ENCODE data around the gene CPTP. TPM values are rescaled to one million over a fixed set of nuclear protein-coding genes. Genes with fewer than 3 reads are reported as not detected.
A peak's percentile ranks its signal among the peaks of the same experiment; 100 is the strongest.

Gene CPTP
- polyA plus RNA-seq, 1 donor: 17.7 TPM

DNA sequence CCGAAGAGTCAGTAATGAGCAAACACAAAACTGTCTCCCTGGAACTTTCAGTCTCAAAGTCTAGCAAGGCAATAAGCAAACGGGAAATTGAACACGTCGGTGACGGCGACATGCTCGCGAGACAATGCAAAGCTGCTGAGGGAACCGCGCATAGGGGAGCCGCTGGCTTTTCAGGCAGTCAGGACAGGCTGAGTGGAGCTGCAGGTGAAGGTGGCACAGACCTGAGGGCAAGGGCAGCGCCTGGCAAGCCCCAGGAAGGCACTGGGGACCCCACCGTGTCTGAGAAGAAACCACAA, 5.0 kb upstream of the CPTP start:
- no peaks in the 10 kb centered on the region for H3K9me3 ChIP-seq (ENCODE audit: control insufficient read depth, low read depth, low read length)
- H3K27me3 ChIP-seq (ENCODE audit: control insufficient read depth, insufficient read depth, low read length): no peaks in the 10 kb centered on the region
- H3K36me3 ChIP-seq (ENCODE audit: control insufficient read depth, insufficient read depth, low read length): peaks cover 51% of the 10 kb centered on the region
- no peak overlapping the region for H3K4me3 ChIP-seq (ENCODE audit: low read length)
- H3K27ac ChIP-seq (ENCODE audit: low read length): no peak overlapping the region
- no peak for DNase-seq
- WGBS (ENCODE audit: insufficient coverage, low lambda C conversion rate): no CpG with 5 or more reads among the region's 13 CpGs
- H3K4me1 ChIP-seq (ENCODE audit: control insufficient read depth, insufficient read depth, low read length): peaks cover 3% of the 10 kb centered on the region

DNA sequence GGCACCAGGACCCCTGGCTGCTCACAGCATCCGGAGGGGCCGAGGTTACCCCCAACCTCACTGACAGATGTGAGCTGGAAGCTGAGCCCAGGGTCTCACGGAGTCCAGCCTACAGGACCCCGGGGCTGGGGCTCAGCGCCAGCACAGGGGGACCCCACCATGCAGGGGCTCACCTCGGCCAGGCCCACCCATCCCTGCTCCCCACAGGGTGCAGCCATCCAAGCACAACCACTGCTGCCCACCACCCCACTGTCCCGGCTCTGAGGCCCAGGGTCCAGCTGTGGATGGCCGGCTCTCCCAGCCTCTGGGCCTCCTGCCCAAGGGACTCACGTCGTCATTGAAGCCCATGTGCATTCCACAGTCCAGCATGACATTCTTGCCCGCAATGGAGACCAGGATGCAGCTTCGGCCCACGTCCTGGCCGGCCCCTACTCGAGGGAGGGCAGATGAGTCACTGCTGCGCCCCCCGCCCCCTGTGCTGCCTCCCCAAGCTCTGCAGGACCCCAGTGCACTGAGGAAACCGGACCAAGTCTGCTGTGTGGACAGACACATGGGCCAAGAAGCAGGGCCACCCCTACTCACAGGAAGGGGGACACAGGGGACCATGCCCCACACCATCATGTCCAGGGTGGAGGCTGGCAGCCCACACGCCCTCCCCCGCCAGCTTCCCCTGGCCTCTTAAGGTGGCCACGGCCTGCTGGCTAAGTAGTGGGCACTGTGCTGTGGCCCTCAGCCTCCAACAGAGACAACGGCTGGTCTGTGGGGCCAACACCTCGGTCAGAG, 3.7 kb upstream of the CPTP start:
- H3K27ac ChIP-seq (ENCODE audit: low read length): no peak overlapping the region
- no peak for DNase-seq
- H3K9me3 ChIP-seq (ENCODE audit: control insufficient read depth, low read depth, low read length): no peaks in the 10 kb centered on the region
- H3K36me3 ChIP-seq (ENCODE audit: control insufficient read depth, insufficient read depth, low read length): peaks cover 44% of the 10 kb centered on the region
- H3K4me3 ChIP-seq (ENCODE audit: low read length): no peak overlapping the region
- H3K27me3 ChIP-seq (ENCODE audit: control insufficient read depth, insufficient read depth, low read length): no peaks in the 10 kb centered on the region
- peaks cover 10% of the 10 kb centered on the region for H3K4me1 ChIP-seq (ENCODE audit: control insufficient read depth, insufficient read depth, low read length)
- no CpG with 5 or more reads among the region's 23 CpGs for WGBS (ENCODE audit: insufficient coverage, low lambda C conversion rate)

DNA sequence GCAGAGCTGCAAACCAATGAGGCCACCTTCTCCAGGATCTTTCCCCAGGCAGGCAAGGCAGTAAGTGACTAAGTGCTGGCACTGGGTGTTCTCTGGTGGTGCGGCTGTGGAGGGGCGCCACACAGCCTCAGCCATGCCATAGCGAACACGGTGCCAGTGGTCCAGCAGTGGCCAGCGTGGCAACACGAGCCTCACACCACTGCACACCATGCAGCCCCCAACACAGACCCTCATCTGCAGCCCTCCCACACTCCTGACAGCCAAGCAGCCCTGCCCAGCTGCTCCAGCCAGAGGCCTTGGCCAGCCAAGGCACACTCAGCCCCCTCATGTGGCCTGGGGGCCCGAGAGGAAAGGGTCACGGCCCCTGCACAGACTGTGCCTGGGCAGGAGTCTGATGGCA, 3.1 kb upstream of the CPTP start:
- no peak for DNase-seq
- no CpG with 5 or more reads among the region's 8 CpGs for WGBS (ENCODE audit: insufficient coverage, low lambda C conversion rate)
- Histone ChIP-seq H3K36me3 (ENCODE audit: control insufficient read depth, insufficient read depth, low read length) (peaks cover 46% of the 10 kb centered on the region), H3K4me1 (ENCODE audit: control insufficient read depth, insufficient read depth, low read length) (peaks cover 16% of the 10 kb centered on the region), H3K9me3 (ENCODE audit: control insufficient read depth, low read depth, low read length) (no peaks in the 10 kb centered on the region), H3K4me3 (ENCODE audit: low read length) (no peak overlapping the region), H3K27me3 (ENCODE audit: control insufficient read depth, insufficient read depth, low read length) (no peaks in the 10 kb centered on the region), H3K27ac (ENCODE audit: low read length) (no peak overlapping the region)

DNA sequence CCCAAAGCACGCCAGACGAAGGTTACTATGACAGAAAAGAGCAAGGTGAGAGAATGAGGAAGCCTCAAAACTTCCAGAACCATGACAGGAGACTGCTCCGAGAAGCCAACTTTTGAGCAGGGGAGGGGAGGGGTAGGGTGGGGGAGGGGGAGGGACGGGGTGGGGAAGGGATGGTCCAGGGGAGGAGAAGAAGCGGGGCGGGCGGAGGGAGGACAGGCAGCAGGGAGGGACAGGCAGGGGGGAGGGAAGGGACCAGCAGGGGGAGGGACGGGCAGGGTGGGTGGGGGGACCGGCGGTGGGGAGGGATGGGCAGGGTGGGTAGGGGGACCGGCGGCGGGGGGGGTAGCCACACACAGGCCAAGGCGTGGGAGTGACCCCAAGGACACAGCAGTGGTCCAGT, 2.2 kb upstream of the CPTP start:
- Histone ChIP-seq H3K4me1 (ENCODE audit: control insufficient read depth, insufficient read depth, low read length) (peaks cover 17% of the 10 kb centered on the region), H3K4me3 (ENCODE audit: low read length) (no peak overlapping the region), H3K27ac (ENCODE audit: low read length) (no peak overlapping the region), H3K36me3 (ENCODE audit: control insufficient read depth, insufficient read depth, low read length) (peaks cover 50% of the 10 kb centered on the region), H3K9me3 (ENCODE audit: control insufficient read depth, low read depth, low read length) (no peaks in the 10 kb centered on the region), H3K27me3 (ENCODE audit: control insufficient read depth, insufficient read depth, low read length) (no peaks in the 10 kb centered on the region)
- DNase-seq: no peak
- WGBS (ENCODE audit: insufficient coverage, low lambda C conversion rate): no CpG with 5 or more reads among the region's 14 CpGs

DNA sequence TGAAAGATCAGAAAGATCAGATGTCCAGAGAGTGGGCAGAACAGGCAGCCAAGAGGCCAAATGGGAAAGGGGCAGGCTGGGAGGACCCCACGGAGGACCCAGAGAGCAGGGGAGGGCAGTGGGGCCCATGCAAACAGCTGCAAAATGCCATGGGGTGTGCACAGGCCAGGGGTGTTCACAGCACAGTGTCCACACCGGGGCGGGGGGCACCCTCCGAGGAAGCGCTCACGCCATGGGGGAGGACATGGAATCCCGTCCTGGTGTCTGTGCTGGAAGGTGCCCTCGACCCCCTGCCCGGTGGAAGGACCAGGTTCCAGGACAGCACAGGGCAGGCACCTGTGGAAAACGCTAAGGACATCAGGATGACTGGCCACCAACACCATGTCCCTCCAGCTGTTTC, 1.6 kb upstream of the CPTP start:
- Histone ChIP-seq H3K27me3 (ENCODE audit: control insufficient read depth, insufficient read depth, low read length) (no peaks in the 10 kb centered on the region), H3K4me3 (ENCODE audit: low read length) (no peak overlapping the region), H3K4me1 (ENCODE audit: control insufficient read depth, insufficient read depth, low read length) (peaks cover 17% of the 10 kb centered on the region), H3K36me3 (ENCODE audit: control insufficient read depth, insufficient read depth, low read length) (peaks cover 53% of the 10 kb centered on the region), H3K27ac (ENCODE audit: low read length) (no peak overlapping the region), H3K9me3 (ENCODE audit: control insufficient read depth, low read depth, low read length) (no peaks in the 10 kb centered on the region)
- WGBS (ENCODE audit: insufficient coverage, low lambda C conversion rate): no CpG with 5 or more reads among the region's 10 CpGs
- DNase-seq: no peak

DNA sequence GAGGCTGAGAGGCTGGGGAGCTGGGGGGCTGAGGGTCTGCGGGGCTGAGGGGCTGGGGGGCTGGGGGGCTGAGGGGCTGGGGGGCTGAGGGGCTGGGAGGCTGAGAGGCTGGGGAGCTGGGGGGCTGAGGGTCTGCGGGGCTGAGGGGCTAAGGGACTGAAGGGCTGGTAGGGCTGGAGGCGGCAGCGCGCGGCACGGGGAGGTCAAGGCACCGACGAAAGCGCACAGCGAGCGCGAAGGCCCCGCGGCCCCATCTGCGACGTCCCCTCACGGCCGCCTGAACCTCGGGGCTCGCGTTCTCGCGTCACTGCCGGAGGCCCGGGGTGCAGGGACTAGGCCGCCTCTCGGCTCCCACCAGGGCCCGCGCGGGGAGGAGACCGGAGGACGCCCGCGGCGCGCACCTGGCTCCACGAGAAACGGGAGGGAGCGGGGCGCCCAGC, 498 bp upstream of the CPTP start:
- no peak for DNase-seq
- no CpG with 5 or more reads among the region's 41 CpGs for WGBS (ENCODE audit: insufficient coverage, low lambda C conversion rate)
- H3K36me3 ChIP-seq (ENCODE audit: control insufficient read depth, insufficient read depth, low read length): peaks cover 54% of the 10 kb centered on the region
- H3K4me3 ChIP-seq (ENCODE audit: low read length): peak overlapping the region; percentile 64
- no peaks in the 10 kb centered on the region for H3K9me3 ChIP-seq (ENCODE audit: control insufficient read depth, low read depth, low read length)
- H3K27ac ChIP-seq (ENCODE audit: low read length): peak overlapping the region; percentile 53
- peaks cover 17% of the 10 kb centered on the region for H3K4me1 ChIP-seq (ENCODE audit: control insufficient read depth, insufficient read depth, low read length)
- no peaks in the 10 kb centered on the region for H3K27me3 ChIP-seq (ENCODE audit: control insufficient read depth, insufficient read depth, low read length)

DNA sequence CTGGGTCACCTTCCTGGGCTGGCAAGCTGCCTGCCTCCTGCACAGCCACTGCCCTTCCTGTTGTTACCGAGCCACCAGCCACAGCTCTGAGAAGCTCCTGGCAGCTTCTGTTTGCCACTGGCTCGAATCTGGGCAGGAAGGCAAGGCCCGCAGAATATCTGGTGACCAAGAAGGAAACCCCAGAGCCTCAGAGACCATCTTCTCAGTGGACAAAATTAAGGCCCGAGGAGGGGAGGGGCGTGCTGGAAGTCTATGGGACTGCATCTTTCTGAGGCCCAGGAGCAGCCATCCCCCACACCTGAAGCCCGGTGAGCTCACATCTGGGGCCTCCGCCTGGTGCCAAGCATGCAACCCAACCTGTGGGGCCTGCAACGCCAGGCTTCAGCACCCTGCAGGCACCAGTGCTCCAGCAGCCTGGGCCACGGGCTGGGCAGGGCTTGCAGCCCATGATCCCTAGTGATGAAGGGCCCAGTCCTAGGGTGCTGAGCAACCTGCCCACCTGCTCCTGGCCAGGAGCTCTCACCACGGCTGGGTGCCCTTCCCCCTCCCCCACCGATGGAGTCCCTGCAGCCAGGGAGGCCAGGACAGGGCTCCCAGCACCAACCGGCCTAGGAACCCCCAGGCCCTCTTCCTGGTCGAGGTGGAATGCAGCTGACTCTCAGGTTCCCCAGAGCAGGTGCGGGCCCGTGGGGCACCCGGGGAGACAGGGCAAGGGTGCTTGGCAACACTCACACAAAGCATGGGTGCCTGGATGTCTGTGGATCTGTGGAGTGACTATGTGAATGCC, 879 bp downstream of the CPTP start:
- Histone ChIP-seq H3K9me3 (ENCODE audit: control insufficient read depth, low read depth, low read length) (peaks cover 4% of the 10 kb centered on the region), H3K27ac (ENCODE audit: low read length) (peak overlapping the region; percentile 69), H3K4me3 (ENCODE audit: low read length) (peak overlapping the region; percentile 79), H3K4me1 (ENCODE audit: control insufficient read depth, insufficient read depth, low read length) (peaks cover 23% of the 10 kb centered on the region), H3K36me3 (ENCODE audit: control insufficient read depth, insufficient read depth, low read length) (peaks cover 41% of the 10 kb centered on the region), H3K27me3 (ENCODE audit: control insufficient read depth, insufficient read depth, low read length) (no peaks in the 10 kb centered on the region)
- DNase-seq: no peak
- no CpG with 5 or more reads among the region's 16 CpGs for WGBS (ENCODE audit: insufficient coverage, low lambda C conversion rate)

DNA sequence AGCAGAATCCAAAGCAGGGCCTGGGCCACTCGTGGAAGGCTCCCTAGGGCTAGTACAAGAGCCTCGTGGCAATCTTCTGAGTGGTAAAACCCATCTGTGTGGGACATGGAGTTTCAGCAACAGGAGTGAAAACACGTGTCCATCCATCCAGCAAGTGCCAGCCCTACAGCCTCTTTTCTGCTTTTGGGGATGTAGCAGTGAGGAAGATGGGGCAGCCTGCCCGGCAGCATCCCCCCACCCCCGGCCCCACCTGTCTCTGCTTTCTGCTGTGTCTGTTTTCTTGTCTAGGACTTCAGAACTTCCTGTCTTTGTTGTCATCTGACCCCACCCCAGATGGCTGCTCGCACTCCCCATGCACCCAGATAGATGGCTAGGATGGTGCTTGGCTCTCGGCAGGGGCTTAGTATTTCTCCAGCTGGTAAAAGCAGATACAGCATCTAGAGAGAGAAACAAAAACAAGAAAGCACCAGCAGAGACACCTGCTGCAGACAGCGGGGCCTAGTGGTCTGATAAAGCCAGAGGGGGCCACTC, 1.5 kb downstream of the CPTP start:
- H3K4me1 ChIP-seq (ENCODE audit: control insufficient read depth, insufficient read depth, low read length): peaks cover 30% of the 10 kb centered on the region
- H3K27ac ChIP-seq (ENCODE audit: low read length): no peak overlapping the region
- H3K4me3 ChIP-seq (ENCODE audit: low read length): peak overlapping the region; percentile 79
- H3K36me3 ChIP-seq (ENCODE audit: control insufficient read depth, insufficient read depth, low read length): peaks cover 34% of the 10 kb centered on the region
- H3K27me3 ChIP-seq (ENCODE audit: control insufficient read depth, insufficient read depth, low read length): no peaks in the 10 kb centered on the region
- DNase-seq: no peak
- H3K9me3 ChIP-seq (ENCODE audit: control insufficient read depth, low read depth, low read length): peaks cover 10% of the 10 kb centered on the region
- WGBS (ENCODE audit: insufficient coverage, low lambda C conversion rate): no CpG with 5 or more reads among the region's 8 CpGs

DNA sequence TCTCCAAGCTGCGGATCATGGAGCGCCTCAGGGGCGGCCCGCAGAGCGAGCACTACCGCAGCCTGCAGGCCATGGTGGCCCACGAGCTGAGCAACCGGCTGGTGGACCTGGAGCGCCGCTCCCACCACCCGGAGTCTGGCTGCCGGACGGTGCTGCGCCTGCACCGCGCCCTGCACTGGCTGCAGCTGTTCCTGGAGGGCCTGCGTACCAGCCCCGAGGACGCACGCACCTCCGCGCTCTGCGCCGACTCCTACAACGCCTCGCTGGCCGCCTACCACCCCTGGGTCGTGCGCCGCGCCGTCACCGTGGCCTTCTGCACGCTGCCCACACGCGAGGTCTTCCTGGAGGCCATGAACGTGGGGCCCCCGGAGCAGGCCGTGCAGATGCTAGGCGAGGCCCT, 2.7 kb downstream of the CPTP start:
- peaks cover 10% of the 10 kb centered on the region for H3K9me3 ChIP-seq (ENCODE audit: control insufficient read depth, low read depth, low read length)
- no peaks in the 10 kb centered on the region for H3K27me3 ChIP-seq (ENCODE audit: control insufficient read depth, insufficient read depth, low read length)
- H3K4me1 ChIP-seq (ENCODE audit: control insufficient read depth, insufficient read depth, low read length): peaks cover 32% of the 10 kb centered on the region
- H3K4me3 ChIP-seq (ENCODE audit: low read length): no peak overlapping the region
- DNase-seq: no peak
- WGBS (ENCODE audit: insufficient coverage, low lambda C conversion rate): 100% methylated on average over 3 of the region's 40 CpGs
- H3K36me3 ChIP-seq (ENCODE audit: control insufficient read depth, insufficient read depth, low read length): peaks cover 24% of the 10 kb centered on the region
- H3K27ac ChIP-seq (ENCODE audit: low read length): no peak overlapping the region

DNA sequence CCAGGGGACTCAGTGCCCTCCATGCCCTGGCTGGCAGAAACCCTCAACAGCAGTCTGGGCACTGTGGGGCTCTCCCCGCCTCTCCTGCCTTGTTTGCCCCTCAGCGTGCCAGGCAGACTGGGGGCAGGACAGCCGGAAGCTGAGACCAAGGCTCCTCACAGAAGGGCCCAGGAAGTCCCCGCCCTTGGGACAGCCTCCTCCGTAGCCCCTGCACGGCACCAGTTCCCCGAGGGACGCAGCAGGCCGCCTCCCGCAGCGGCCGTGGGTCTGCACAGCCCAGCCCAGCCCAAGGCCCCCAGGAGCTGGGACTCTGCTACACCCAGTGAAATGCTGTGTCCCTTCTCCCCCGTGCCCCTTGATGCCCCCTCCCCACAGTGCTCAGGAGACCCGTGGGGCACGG, 3.7 kb downstream of the CPTP start:
- H3K27ac ChIP-seq (ENCODE audit: low read length): no peak overlapping the region
- WGBS (ENCODE audit: insufficient coverage, low lambda C conversion rate): no CpG with 5 or more reads among the region's 15 CpGs
- H3K27me3 ChIP-seq (ENCODE audit: control insufficient read depth, insufficient read depth, low read length): no peaks in the 10 kb centered on the region
- DNase-seq: no peak
- H3K4me1 ChIP-seq (ENCODE audit: control insufficient read depth, insufficient read depth, low read length): peaks cover 30% of the 10 kb centered on the region
- H3K36me3 ChIP-seq (ENCODE audit: control insufficient read depth, insufficient read depth, low read length): peaks cover 24% of the 10 kb centered on the region
- no peak overlapping the region for H3K4me3 ChIP-seq (ENCODE audit: low read length)
- peaks cover 10% of the 10 kb centered on the region for H3K9me3 ChIP-seq (ENCODE audit: control insufficient read depth, low read depth, low read length)
